Measurements from ENCODE around the gene OGFOD1.

GRCh38 chr16:56513091-56513490 lies 61.7 kb downstream of the OGFOD1 start:
- no peak for TF ChIP-seq ISL1 (CRISPR knock-in tag; IDR thresholded peaks at IDR 0.05)
- no peak for TF ChIP-seq GLIS3 (CRISPR knock-in tag; IDR thresholded peaks at IDR 0.05)
- no peak for TF ChIP-seq CREB5 (CRISPR knock-in tag; IDR thresholded peaks at IDR 0.05; ENCODE audit: low read depth)
- TF ChIP-seq TSHZ2 (CRISPR knock-in tag; IDR thresholded peaks at IDR 0.05), result no peak
- no peak for TF ChIP-seq PATZ1 (CRISPR knock-in tag; IDR thresholded peaks at IDR 0.05; ENCODE audit: borderline replicate concordance)
